GM19324 (cell line): Measurements from ENCODE around the gene RFX3.

ENCODE experiments used
- ATAC-seq: cut with Tn5 transposase; IDR thresholded peaks from one replicate; pipeline ENCODE4 v1.9.1; 2021; ENCODE audit warnings: mild to moderate bottlenecking, moderate library complexity; ENCODE audit not compliant: unreplicated experiment, low FRiP score

The RFX3 gene

GRCh38 chr9:3296536-3296935 lies 229.3 kb downstream of the RFX3 start:
- ATAC-seq: no peak

GRCh38 chr9:3292311-3292710 lies 233.5 kb downstream of the RFX3 start:
- ATAC-seq: no peak

GRCh38 chr9:3290231-3290840 lies 235.5 kb downstream of the RFX3 start:
- ATAC-seq: no peak

- no peak for ATAC-seq
Measured at GRCh38 chr9:3288686-3289085, 237.1 kb downstream of the RFX3 start.

GRCh38 chr9:3285365-3286161 lies 240.2 kb downstream of the RFX3 start:
- ATAC-seq: no peak

GRCh38 chr9:3282365-3282764 lies 243.4 kb downstream of the RFX3 start:
- ATAC-seq: no peak

GRCh38 chr9:3281399-3281798 lies 244.4 kb downstream of the RFX3 start:
- no peak for ATAC-seq

- no peak for ATAC-seq
Measured at GRCh38 chr9:3277200-3277599, 248.6 kb downstream of the RFX3 start.

- ATAC-seq: no peak
Measured at GRCh38 chr9:3271581-3271980, 254.2 kb downstream of the RFX3 start.

GRCh38 chr9:3271157-3271556 lies 254.6 kb downstream of the RFX3 start:
- no peak for ATAC-seq

- ATAC-seq: no peak
Measured at GRCh38 chr9:3268223-3268622, 257.6 kb downstream of the RFX3 start.

- no peak for ATAC-seq
Measured at GRCh38 chr9:3263698-3264097, 262.1 kb downstream of the RFX3 start.

- ATAC-seq: no peak
Measured at GRCh38 chr9:3262826-3263529, 262.8 kb downstream of the RFX3 start.

GRCh38 chr9:3261484-3261883 lies 264.3 kb downstream of the RFX3 start:
- ATAC-seq: no peak

- no peak for ATAC-seq
Measured at GRCh38 chr9:3256571-3257330, 269.1 kb downstream of the RFX3 start.

- no peak for ATAC-seq
Measured at GRCh38 chr9:3251309-3251708, 274.5 kb downstream of the RFX3 start.

GRCh38 chr9:3250741-3251140 lies 275.1 kb downstream of the RFX3 start:
- ATAC-seq: no peak

- ATAC-seq: no peak
Measured at GRCh38 chr9:3247211-3247610, 278.6 kb downstream of the RFX3 start.

- ATAC-seq: no peak
Measured at GRCh38 chr9:3246241-3246640, 279.6 kb downstream of the RFX3 start.

- ATAC-seq: peak; percentile 68
Measured at GRCh38 chr9:3244963-3245653, 280.7 kb downstream of the RFX3 start.
